Ishikawa (cell line): Measurements from ENCODE around the gene PRR5.

Source experiments
- CEBPB ChIP-seq: IDR thresholded peaks from 2 replicates; pipeline ENCODE4 v1.6.1; 2012
- CREB1 ChIP-seq: IDR thresholded peaks from 2 replicates; pipeline ENCODE4 v1.6.1; 2012; ENCODE audit warnings: low read depth
- EGR1 ChIP-seq: IDR thresholded peaks from 2 replicates; pipeline ENCODE4 v1.6.1; 2012
- FOXM1 ChIP-seq: IDR thresholded peaks from 2 replicates; pipeline ENCODE4 v1.6.1; 2012; ENCODE audit warnings: low read depth, borderline replicate concordance
- MAX ChIP-seq: IDR thresholded peaks from 2 replicates; pipeline ENCODE4 v1.6.1; 2012
- REST ChIP-seq: IDR thresholded peaks from 2 replicates; pipeline ENCODE4 v1.6.1; 2012; ENCODE audit warnings: low read depth, mild to moderate bottlenecking
- ZBTB7A ChIP-seq: IDR thresholded peaks from 2 replicates; pipeline ENCODE4 v1.6.1; 2012; ENCODE audit warnings: low read depth

- TF ChIP-seq MAX: no peak
- TF ChIP-seq ZBTB7A: no peak
- no peak for TF ChIP-seq FOXM1
- TF ChIP-seq EGR1: no peak
- TF ChIP-seq REST: no peak
- TF ChIP-seq CREB1: no peak
- TF ChIP-seq CEBPB: no peak
Observed at GRCh38 chr22:44760476-44760875, 58.5 kb downstream of the PRR5 start.
